Measurements from ENCODE around the gene NAV2.

- no peak for TF ChIP-seq EP300 (IDR thresholded peaks at IDR 0.05; ENCODE audit: low read depth)
- TF ChIP-seq CTCF (IDR thresholded peaks at IDR 0.05), result no peak
- no peak for TF ChIP-seq POLR2A (IDR thresholded peaks at IDR 0.05)
- no peak for TF ChIP-seq POLR2AphosphoS5 (IDR thresholded peaks at IDR 0.05)
Measured at GRCh38 chr11:20038412-20038811, 325.8 kb downstream of the NAV2 start.

Measured in transverse colon (tissue), 4 donors.